Measurements from ENCODE around the gene AUTS2. TPM values are rescaled to one million over a fixed set of nuclear protein-coding genes. Genes with fewer than 3 reads are reported as not detected.

The AUTS2 gene
- total RNA-seq, 1 experiment from 2014 or later: 0.11 TPM

- DNase-seq (ENCODE audit: low read depth, low spot score): no peak
- in situ Hi-C loops (cut with HindIII; ENCODE audit: low pct_unique_long_range_greater_than_20kb, low sequenced_read_pairs): no loop called here
These were observed 65.9 kb downstream of the AUTS2 start for GRCh38 chr7:69663911-69664832.

- in situ Hi-C loops (cut with HindIII; ENCODE audit: low pct_unique_long_range_greater_than_20kb, low sequenced_read_pairs): no loop called here
- DNase-seq (ENCODE audit: low read depth, low spot score): no peak
These were observed 67.1 kb downstream of the AUTS2 start for GRCh38 chr7:69665369-69665768.

GRCh38 chr7:69668339-69668870, 70.1 kb downstream of the AUTS2 start:
- in situ Hi-C loops (cut with HindIII; ENCODE audit: low pct_unique_long_range_greater_than_20kb, low sequenced_read_pairs): no loop called here
- DNase-seq (ENCODE audit: low read depth, low spot score): no peak

GRCh38 chr7:69670701-69671100, 72.4 kb downstream of the AUTS2 start:
- in situ Hi-C loops (cut with HindIII; ENCODE audit: low pct_unique_long_range_greater_than_20kb, low sequenced_read_pairs): no loop called here
- DNase-seq (ENCODE audit: low read depth, low spot score): no peak

GRCh38 chr7:69673074-69673473, 74.8 kb downstream of the AUTS2 start:
- no peak for DNase-seq (ENCODE audit: low read depth, low spot score)
- in situ Hi-C loops (cut with HindIII; ENCODE audit: low pct_unique_long_range_greater_than_20kb, low sequenced_read_pairs): no loop called here

GRCh38 chr7:69674701-69675182, 76.5 kb downstream of the AUTS2 start:
- DNase-seq (ENCODE audit: low read depth, low spot score): no peak
- in situ Hi-C loops (cut with HindIII; ENCODE audit: low pct_unique_long_range_greater_than_20kb, low sequenced_read_pairs): no loop called here

GRCh38 chr7:69676247-69676646, 78.0 kb downstream of the AUTS2 start:
- no peak for DNase-seq (ENCODE audit: low read depth, low spot score)
- in situ Hi-C loops (cut with HindIII; ENCODE audit: low pct_unique_long_range_greater_than_20kb, low sequenced_read_pairs): no loop called here

- peak; percentile 28 for DNase-seq (ENCODE audit: low read depth, low spot score)
- in situ Hi-C loops (cut with HindIII; ENCODE audit: low pct_unique_long_range_greater_than_20kb, low sequenced_read_pairs): no loop called here
These were observed 79.0 kb downstream of the AUTS2 start for GRCh38 chr7:69677054-69677852.

GRCh38 chr7:69677881-69678493, 79.7 kb downstream of the AUTS2 start:
- in situ Hi-C loops (cut with HindIII; ENCODE audit: low pct_unique_long_range_greater_than_20kb, low sequenced_read_pairs): no loop called here
- DNase-seq (ENCODE audit: low read depth, low spot score): no peak

- in situ Hi-C loops (cut with HindIII; ENCODE audit: low pct_unique_long_range_greater_than_20kb, low sequenced_read_pairs): no loop called here
- no peak for DNase-seq (ENCODE audit: low read depth, low spot score)
These were observed 80.4 kb downstream of the AUTS2 start for GRCh38 chr7:69678494-69679187.

- no peak for DNase-seq (ENCODE audit: low read depth, low spot score)
- in situ Hi-C loops (cut with HindIII; ENCODE audit: low pct_unique_long_range_greater_than_20kb, low sequenced_read_pairs): no loop called here
These were observed 82.9 kb downstream of the AUTS2 start for GRCh38 chr7:69681181-69681580.

GRCh38 chr7:69682518-69682917, 84.2 kb downstream of the AUTS2 start:
- in situ Hi-C loops (cut with HindIII; ENCODE audit: low pct_unique_long_range_greater_than_20kb, low sequenced_read_pairs): no loop called here
- DNase-seq (ENCODE audit: low read depth, low spot score): no peak

GRCh38 chr7:69683002-69683401, 84.7 kb downstream of the AUTS2 start:
- in situ Hi-C loops (cut with HindIII; ENCODE audit: low pct_unique_long_range_greater_than_20kb, low sequenced_read_pairs): no loop called here
- no peak for DNase-seq (ENCODE audit: low read depth, low spot score)

GRCh38 chr7:69684369-69685292, 86.4 kb downstream of the AUTS2 start:
- DNase-seq (ENCODE audit: low read depth, low spot score): no peak
- in situ Hi-C loops (cut with HindIII; ENCODE audit: low pct_unique_long_range_greater_than_20kb, low sequenced_read_pairs): no loop called here

- DNase-seq (ENCODE audit: low read depth, low spot score): no peak
- in situ Hi-C loops (cut with HindIII; ENCODE audit: low pct_unique_long_range_greater_than_20kb, low sequenced_read_pairs): no loop called here
These were observed 87.0 kb downstream of the AUTS2 start for GRCh38 chr7:69685293-69685631.

GRCh38 chr7:69686366-69686765, 88.1 kb downstream of the AUTS2 start:
- DNase-seq (ENCODE audit: low read depth, low spot score): no peak
- in situ Hi-C loops (cut with HindIII; ENCODE audit: low pct_unique_long_range_greater_than_20kb, low sequenced_read_pairs): no loop called here
